Tibial nerve (tissue), 4 donors: ENCODE measurements around the gene SEMA4G.

Source experiments
- EP300 ChIP-seq, 2 donors: sonication (generic); formaldehyde crosslinking; IDR thresholded peaks; one replicate each; pipeline ENCODE4 v1.6.1; 2017; ENCODE audit warnings: antibody characterized with exemption in 2 of 2, mild to moderate bottlenecking in 1 of 2
- POLR2A ChIP-seq, 2 donors: fragments of 450-650 bp; IDR thresholded peaks; one replicate each; pipeline ENCODE4 v1.6.1; 2017; ENCODE audit warnings: antibody characterized with exemption in 2 of 2, mild to moderate bottlenecking in 2 of 2, moderate library complexity in 2 of 2
- TF ChIP-seq, protein P1 (sequence below), 5 experiments: fragments of 200-600 bp in 3 of 5; fragments of 450-650 bp in 2 of 5; sonication (generic) in 3 of 5; IDR thresholded peaks; one replicate each; pipeline ENCODE4 v1.5.1; 2016 to 2019; ENCODE audit warnings: antibody characterized with exemption in 5 of 5, mild to moderate bottlenecking in 3 of 5, moderate library complexity in 2 of 5

DNA sequence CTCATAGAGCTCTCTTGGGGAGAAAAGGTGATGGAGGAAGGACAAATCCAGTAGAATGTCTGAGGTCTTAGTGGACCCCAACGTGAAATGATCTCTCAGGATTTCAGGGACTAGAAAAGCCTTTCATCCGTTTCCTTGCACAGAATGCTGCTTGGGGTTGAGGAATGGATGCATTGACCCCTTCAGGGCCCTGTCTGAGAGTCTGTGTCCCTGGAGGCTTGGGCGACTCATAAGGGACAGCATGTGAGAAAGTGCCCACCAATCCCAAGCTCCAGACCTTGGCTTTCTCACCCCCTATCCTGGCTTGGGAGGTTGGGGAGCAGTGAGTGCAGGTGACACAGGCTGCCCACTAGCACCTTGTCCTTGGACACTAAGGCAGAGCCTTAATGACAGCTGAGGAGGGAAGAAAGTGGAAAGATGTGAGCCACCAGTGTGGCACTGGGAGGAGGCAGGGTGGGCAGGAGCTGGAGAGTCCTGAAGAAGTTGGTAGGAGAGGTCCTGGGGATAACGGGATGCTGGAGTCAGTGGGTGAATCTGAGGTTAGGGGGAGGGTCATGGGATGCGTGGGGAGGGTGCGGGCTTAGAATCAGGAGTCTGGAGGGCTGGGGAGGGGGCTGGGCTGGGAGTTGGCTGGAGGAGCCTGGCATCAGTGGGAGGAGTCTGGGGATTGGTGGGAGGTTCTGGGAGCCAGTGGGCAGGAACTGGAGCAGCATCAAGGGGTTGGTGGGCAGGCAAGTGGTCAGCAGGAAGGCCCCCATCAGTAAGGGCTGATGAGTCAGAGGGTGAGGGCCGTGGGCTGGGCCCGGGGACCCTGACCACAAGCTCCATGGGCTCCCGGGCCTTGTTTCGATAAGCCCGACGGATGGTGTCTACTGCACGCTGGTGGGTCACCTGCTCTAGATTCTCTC lies 38.9 kb downstream of the SEMA4G start:
- TF ChIP-seq, protein P1, sequence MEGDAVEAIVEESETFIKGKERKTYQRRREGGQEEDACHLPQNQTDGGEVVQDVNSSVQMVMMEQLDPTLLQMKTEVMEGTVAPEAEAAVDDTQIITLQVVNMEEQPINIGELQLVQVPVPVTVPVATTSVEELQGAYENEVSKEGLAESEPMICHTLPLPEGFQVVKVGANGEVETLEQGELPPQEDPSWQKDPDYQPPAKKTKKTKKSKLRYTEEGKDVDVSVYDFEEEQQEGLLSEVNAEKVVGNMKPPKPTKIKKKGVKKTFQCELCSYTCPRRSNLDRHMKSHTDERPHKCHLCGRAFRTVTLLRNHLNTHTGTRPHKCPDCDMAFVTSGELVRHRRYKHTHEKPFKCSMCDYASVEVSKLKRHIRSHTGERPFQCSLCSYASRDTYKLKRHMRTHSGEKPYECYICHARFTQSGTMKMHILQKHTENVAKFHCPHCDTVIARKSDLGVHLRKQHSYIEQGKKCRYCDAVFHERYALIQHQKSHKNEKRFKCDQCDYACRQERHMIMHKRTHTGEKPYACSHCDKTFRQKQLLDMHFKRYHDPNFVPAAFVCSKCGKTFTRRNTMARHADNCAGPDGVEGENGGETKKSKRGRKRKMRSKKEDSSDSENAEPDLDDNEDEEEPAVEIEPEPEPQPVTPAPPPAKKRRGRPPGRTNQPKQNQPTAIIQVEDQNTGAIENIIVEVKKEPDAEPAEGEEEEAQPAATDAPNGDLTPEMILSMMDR (IDR thresholded peaks at IDR 0.05), result no peak
- TF ChIP-seq EP300 (IDR thresholded peaks at IDR 0.05), result no peak
- no peak for TF ChIP-seq POLR2A (IDR thresholded peaks at IDR 0.05)
